ENCODE measurements around the gene COL13A1.

Gene COL13A1

GRCh38 chr10:69801434-69802315 is at the start of gene COL13A1:
COL13A1 (plus strand) TSS chr10:69801906; CDS start chr10:69802424, 518 bp downstream.
- no peak for DNase-seq

GRCh38 chr10:69752479-69752878 is 49.2 kb upstream of the COL13A1 start:
- no peak for DNase-seq

GRCh38 chr10:69756279-69756678 is 45.4 kb upstream of the COL13A1 start:
- no peak for DNase-seq

GRCh38 chr10:69757206-69757552 is 44.5 kb upstream of the COL13A1 start:
- DNase-seq: no peak

- DNase-seq: no peak
These were observed 44.0 kb upstream of the COL13A1 start for GRCh38 chr10:69757553-69758309.

GRCh38 chr10:69758310-69758728 is 43.4 kb upstream of the COL13A1 start:
- no peak for DNase-seq

- no peak for DNase-seq
These were observed 42.1 kb upstream of the COL13A1 start for GRCh38 chr10:69759641-69760040.

- no peak for DNase-seq
These were observed 41.6 kb upstream of the COL13A1 start for GRCh38 chr10:69760072-69760471.

- no peak for DNase-seq
These were observed 40.4 kb upstream of the COL13A1 start for GRCh38 chr10:69761320-69761719.

GRCh38 chr10:69766161-69766910 is 35.4 kb upstream of the COL13A1 start:
- DNase-seq: no peak

GRCh38 chr10:69767793-69768192 is 33.9 kb upstream of the COL13A1 start:
- DNase-seq: no peak

GRCh38 chr10:69768386-69768785 is 33.3 kb upstream of the COL13A1 start:
- no peak for DNase-seq

GRCh38 chr10:69769395-69769992 is 32.2 kb upstream of the COL13A1 start:
- no peak for DNase-seq

- no peak for DNase-seq
These were observed 28.6 kb upstream of the COL13A1 start for GRCh38 chr10:69772933-69773704.

- DNase-seq: no peak
These were observed 27.1 kb upstream of the COL13A1 start for GRCh38 chr10:69774596-69774995.

- DNase-seq: no peak
These were observed 21.6 kb upstream of the COL13A1 start for GRCh38 chr10:69780077-69780476.

- DNase-seq: no peak
These were observed 20.1 kb upstream of the COL13A1 start for GRCh38 chr10:69781576-69781975.

- no peak for DNase-seq
These were observed 18.2 kb upstream of the COL13A1 start for GRCh38 chr10:69783515-69783914.

GRCh38 chr10:69786791-69787190 is 14.9 kb upstream of the COL13A1 start:
- DNase-seq: no peak

- no peak for DNase-seq
These were observed 14.0 kb upstream of the COL13A1 start for GRCh38 chr10:69787681-69788080.

GRCh38 chr10:69789164-69789576 is 12.5 kb upstream of the COL13A1 start:
- no peak for DNase-seq

GRCh38 chr10:69791812-69792211 is 9.9 kb upstream of the COL13A1 start:
- no peak for DNase-seq

Data from NCI-H2107 (cell line).